Stomach (tissue), 9 donors: Measurements from ENCODE around the gene DOCK4. TPM values are rescaled to one million over a fixed set of nuclear protein-coding genes. Genes with fewer than 3 reads are reported as not detected.

ENCODE experiments used
- DNase-seq, 2 donors: peaks; one replicate each; pipeline versions ENCODE4 v3.0.0 to v3.0.0-alpha.2; 2013 to 2019
- H3K27ac ChIP-seq, 5 donors: fragments of 200-600 bp in 4 of 5; sonication (generic) in 4 of 5; one replicate each; pipeline ENCODE4 v1.5.1; 2013 to 2019; ENCODE audit warnings: mild to moderate bottlenecking in 1 of 5, moderate library complexity in 1 of 5
- H3K27me3 ChIP-seq, 3 donors: fragments of 200-600 bp; sonication (generic); one replicate each; pipeline ENCODE4 v1.5.1; 2017 to 2019; ENCODE audit warnings: mixed run types in 1 of 3
- H3K36me3 ChIP-seq, 4 donors: fragments of 200-600 bp; sonication (generic); 1 replicate in 3 of 4; 2 replicates in 1 of 4; pipeline ENCODE4 v1.5.1; 2016 to 2019
- H3K4me1 ChIP-seq, 4 donors: fragments of 200-600 bp; sonication (generic); one replicate each; pipeline ENCODE4 v1.5.1; 2016 to 2019
- H3K4me3 ChIP-seq, 4 donors: fragments of 200-600 bp; sonication (generic) in 3 of 4; one replicate each; pipeline ENCODE4 v1.5.1; 2016 to 2019; ENCODE audit warnings: mild to moderate bottlenecking in 1 of 4
- H3K9me3 ChIP-seq, 4 donors: fragments of 200-600 bp; sonication (generic); one replicate each; pipeline ENCODE4 v1.5.1; 2016 to 2019
- CTCF ChIP-seq, 7 experiments: fragments of 450-650 bp in 4 of 7; fragments of 200-600 bp in 3 of 7; sonication (generic) in 3 of 7; IDR thresholded peaks; one replicate each; pipeline ENCODE4 v1.5.1; 2016 to 2019; ENCODE audit warnings: antibody characterized with exemption in 7 of 7, control low read depth in 2 of 7, mild to moderate bottlenecking in 1 of 7
- EP300 ChIP-seq: sonication (generic); formaldehyde crosslinking; IDR thresholded peaks from one replicate; pipeline ENCODE4 v1.6.1; 2017; ENCODE audit warnings: antibody characterized with exemption
- POLR2A ChIP-seq, 4 donors: fragments of 450-650 bp; IDR thresholded peaks; one replicate each; pipeline ENCODE4 v1.6.1; 2016; ENCODE audit warnings: antibody characterized with exemption in 4 of 4, control low read depth in 2 of 4, mild to moderate bottlenecking in 1 of 4, moderate library complexity in 1 of 4
- POLR2AphosphoS5 ChIP-seq, 3 donors: sonication (generic); formaldehyde crosslinking; IDR thresholded peaks; one replicate each; pipeline ENCODE4 v1.6.1; 2016; ENCODE audit warnings: antibody characterized with exemption in 3 of 3
- WGBS, 5 donors: extraction: QIAGEN DNeasy Blood & Tissue Kit in 3 of 5; methylation state at CpG; one replicate each; pipeline versions ENCODE4 v1.1.5 to v1.1.7; 2013 to 2018; 5-methylcytosine and 5-hydroxymethylcytosine counted together
- intact Hi-C: fragments of 100-400 bp; cut with DNase I; formaldehyde crosslinking; loops from one replicate; pipeline ENCODE4 v1.15.1; 2023; ENCODE audit warnings: low total_unique reads
- polyA plus RNA-seq, 3 donors: library from polyadenylated mRNA; stranded (reverse); fragments of 200-250 nt; gene quantifications; one replicate each; pipeline ENCODE4 v1.2.3, GENCODE V29; 2013
- total RNA-seq, 5 donors: library from RNA; depleted of rRNA; stranded (reverse); fragments of >200 nt; gene quantifications; one replicate each; pipeline versions ENCODE4 v1.1.0 to v1.2.3, GENCODE V29; 2014 to 2016
- donor health status: healthy with polysubstance abuse.
- donor health status: Bipolar disorder and iron deficiency.
- donor health status: healthy.

DOCK4 gene
- total and polyA plus RNA-seq, 8 donors, result 1.1 to 54.9 (median 16.4) TPM

- Histone ChIP-seq H3K4me1 (peaks cover 0 to 19% (median 0%) of the 10 kb centered on the region in 4 donors), H3K27me3 (no peaks in the 10 kb centered on the region), H3K27ac (no peak overlapping the region), H3K4me3 (no peak overlapping the region), H3K36me3 (no peaks in the 10 kb centered on the region), H3K9me3 (no peaks in the 10 kb centered on the region)
- intact Hi-C loops, result no loop called here
- WGBS, 5 donors, result 89 to 98% (median 92%) methylated on average over 2 of the region's 2 CpGs
- DNase-seq, result no peak
- TF ChIP-seq EP300 (no peak), CTCF (IDR thresholded peaks at IDR 0.05) (no peak), POLR2AphosphoS5 (IDR thresholded peaks at IDR 0.05) (no peak), POLR2A (IDR thresholded peaks at IDR 0.05) (no peak)
Observed at GRCh38 chr7:112147793-112148361, 58.3 kb downstream of the DOCK4 start.

- intact Hi-C loops, result no loop called here
- H3K9me3 ChIP-seq, result no peaks in the 10 kb centered on the region
- TF ChIP-seq POLR2AphosphoS5 (IDR thresholded peaks at IDR 0.05) (no peak), POLR2A (IDR thresholded peaks at IDR 0.05) (no peak), CTCF (IDR thresholded peaks at IDR 0.05) (no peak), EP300 (no peak)
- H3K4me1 ChIP-seq, result peaks cover 0 to 22% (median 0%) of the 10 kb centered on the region in 4 donors
- H3K27ac ChIP-seq, result no peak overlapping the region
- no peak for DNase-seq
- H3K27me3 ChIP-seq, result no peaks in the 10 kb centered on the region
- H3K36me3 ChIP-seq, result no peaks in the 10 kb centered on the region
- WGBS, 5 donors, result 87 to 96% (median 91%) methylated on average over 5 of the region's 5 CpGs
- no peak overlapping the region for H3K4me3 ChIP-seq
Observed at GRCh38 chr7:112145206-112145605, 61.0 kb downstream of the DOCK4 start.

GRCh38 chr7:112144284-112145059 lies 61.7 kb downstream of the DOCK4 start:
- H3K4me3 ChIP-seq, result no peak overlapping the region
- no peaks in the 10 kb centered on the region for H3K36me3 ChIP-seq
- intact Hi-C loops, result no loop called here
- peaks cover 0 to 22% (median 0%) of the 10 kb centered on the region in 4 donors for H3K4me1 ChIP-seq
- 81 to 85% (median 84%) methylated on average over 5 of the region's 5 CpGs for WGBS, 5 donors
- no peak for TF ChIP-seq POLR2AphosphoS5 (IDR thresholded peaks at IDR 0.05)
- no peaks in the 10 kb centered on the region for H3K27me3 ChIP-seq
- H3K27ac ChIP-seq, result no peak overlapping the region
- H3K9me3 ChIP-seq, result no peaks in the 10 kb centered on the region
- DNase-seq, result no peak

GRCh38 chr7:112143582-112143981 lies 62.6 kb downstream of the DOCK4 start:
- Histone ChIP-seq H3K4me3 (no peak overlapping the region), H3K27me3 (no peaks in the 10 kb centered on the region), H3K9me3 (no peaks in the 10 kb centered on the region), H3K36me3 (no peaks in the 10 kb centered on the region), H3K27ac (no peak overlapping the region), H3K4me1 (peaks cover 0 to 22% (median 0%) of the 10 kb centered on the region in 4 donors)
- DNase-seq, result no peak
- intact Hi-C loops, result no loop called here
- 53 to 76% (median 72%) methylated on average over 4 of the region's 4 CpGs for WGBS, 5 donors
- TF ChIP-seq POLR2AphosphoS5 (IDR thresholded peaks at IDR 0.05) (no peak), EP300 (no peak), POLR2A (IDR thresholded peaks at IDR 0.05) (no peak), CTCF (IDR thresholded peaks at IDR 0.05) (no peak)

- 51 to 82% (median 76%) methylated on average over 3 of the region's 3 CpGs for WGBS, 5 donors
- intact Hi-C loops, result no loop called here
- peaks cover 0 to 22% (median 0%) of the 10 kb centered on the region in 4 donors for H3K4me1 ChIP-seq
- no peaks in the 10 kb centered on the region for H3K27me3 ChIP-seq
- TF ChIP-seq CTCF (IDR thresholded peaks at IDR 0.05), result no peak
- TF ChIP-seq EP300, result no peak
- no peak for TF ChIP-seq POLR2AphosphoS5 (IDR thresholded peaks at IDR 0.05)
- TF ChIP-seq POLR2A (IDR thresholded peaks at IDR 0.05), result no peak
- no peak overlapping the region for H3K27ac ChIP-seq
- no peak for DNase-seq
- H3K4me3 ChIP-seq, result no peak overlapping the region
- no peaks in the 10 kb centered on the region for H3K9me3 ChIP-seq
- no peaks in the 10 kb centered on the region for H3K36me3 ChIP-seq
Observed at GRCh38 chr7:112143136-112143535, 63.1 kb downstream of the DOCK4 start.
